Measurements from ENCODE around the gene GATA5. TPM values are rescaled to one million over a fixed set of nuclear protein-coding genes. Genes with fewer than 3 reads are reported as not detected.

Gene GATA5
- total and polyA plus RNA-seq, 2 donors from 2014 or later: 1.0 to 6.9 TPM

GRCh38 chr20:62523473-62524203 is 47.8 kb upstream of the GATA5 start:
- Histone ChIP-seq H3K4me1 (ENCODE audit: control insufficient read depth in 2 of 3, insufficient read depth in 2 of 3, low read depth in 1 of 3, low read length in 3 of 3) (no peaks in the 10 kb centered on the region), H3K9ac (ENCODE audit: low read length in 3 of 3) (no peak overlapping the region), H3K36me3 (ENCODE audit: control insufficient read depth in 2 of 3, insufficient read depth in 3 of 3, low read length in 3 of 3) (no peaks in the 10 kb centered on the region), H3K27me3 (ENCODE audit: control insufficient read depth, insufficient read depth, low read length) (no peaks in the 10 kb centered on the region), H3K9me3 (ENCODE audit: control insufficient read depth in 2 of 3, insufficient read depth in 1 of 3, low read length in 3 of 3) (no peaks in the 10 kb centered on the region), H3K4me3 (ENCODE audit: low read length in 3 of 3) (no peak overlapping the region), H3K27ac (ENCODE audit: low read depth in 2 of 2, low read length in 2 of 2) (no peak overlapping the region)
- no peak for TF ChIP-seq CTCF (IDR thresholded peaks at IDR 0.05; ENCODE audit: borderline replicate concordance, extremely low read depth, insufficient read depth)
- intact Hi-C loops (cut with DNase I): no loop called here
- DNase-seq (no peak), FAIRE-seq (no peak)

- no peaks in the 10 kb centered on the region for H3K4me1 ChIP-seq (ENCODE audit: control insufficient read depth in 2 of 3, insufficient read depth in 2 of 3, low read depth in 1 of 3, low read length in 3 of 3)
- no peaks in the 10 kb centered on the region for H3K27me3 ChIP-seq (ENCODE audit: control insufficient read depth, insufficient read depth, low read length)
- DNase-seq (no peak), FAIRE-seq (no peak)
- TF ChIP-seq CTCF (IDR thresholded peaks at IDR 0.05; ENCODE audit: borderline replicate concordance, extremely low read depth, insufficient read depth): no peak
- intact Hi-C loops (cut with DNase I): no loop called here
- H3K9me3 ChIP-seq (ENCODE audit: control insufficient read depth in 2 of 3, insufficient read depth in 1 of 3, low read length in 3 of 3): no peaks in the 10 kb centered on the region
- H3K27ac ChIP-seq (ENCODE audit: low read depth in 2 of 2, low read length in 2 of 2): no peak overlapping the region
- H3K4me3 ChIP-seq (ENCODE audit: low read length in 3 of 3): no peak overlapping the region
- H3K36me3 ChIP-seq (ENCODE audit: control insufficient read depth in 2 of 3, insufficient read depth in 3 of 3, low read length in 3 of 3): no peaks in the 10 kb centered on the region
- no peak overlapping the region for H3K9ac ChIP-seq (ENCODE audit: low read length in 3 of 3)
Observed at GRCh38 chr20:62522748-62523396, 47.1 kb upstream of the GATA5 start.

DNA sequence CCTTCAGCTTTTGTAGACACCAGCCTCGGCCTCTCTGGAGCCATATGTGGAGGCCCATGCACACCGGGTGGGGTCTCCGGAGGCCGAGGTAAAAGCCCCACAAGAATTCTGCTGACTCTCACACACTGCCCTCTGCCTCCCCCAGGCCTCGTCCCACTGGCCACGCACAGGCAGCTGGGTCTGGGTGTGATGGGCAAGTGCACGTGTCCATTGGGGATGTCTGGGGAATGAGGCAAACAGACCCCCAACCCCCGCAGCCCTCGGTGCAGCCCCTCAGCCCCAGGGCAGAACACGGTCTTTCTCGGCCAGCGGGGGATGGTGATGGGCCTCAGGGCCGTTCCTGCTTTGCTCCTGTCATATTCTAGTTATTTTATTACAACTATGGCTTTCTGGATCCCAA is 44.0 kb upstream of the GATA5 start:
- H3K9me3 ChIP-seq (ENCODE audit: control insufficient read depth in 2 of 3, insufficient read depth in 1 of 3, low read length in 3 of 3): no peaks in the 10 kb centered on the region
- no peaks in the 10 kb centered on the region for H3K27me3 ChIP-seq (ENCODE audit: control insufficient read depth, insufficient read depth, low read length)
- H3K36me3 ChIP-seq (ENCODE audit: control insufficient read depth in 2 of 3, insufficient read depth in 3 of 3, low read length in 3 of 3): no peaks in the 10 kb centered on the region
- FAIRE-seq (no peak), DNase-seq (no peak)
- no peak overlapping the region for H3K9ac ChIP-seq (ENCODE audit: low read length in 3 of 3)
- no peak for TF ChIP-seq CTCF (IDR thresholded peaks at IDR 0.05; ENCODE audit: borderline replicate concordance, extremely low read depth, insufficient read depth)
- no peak overlapping the region for H3K4me3 ChIP-seq (ENCODE audit: low read length in 3 of 3)
- intact Hi-C loops (cut with DNase I): no loop called here
- no peak overlapping the region for H3K27ac ChIP-seq (ENCODE audit: low read depth in 2 of 2, low read length in 2 of 2)
- no peaks in the 10 kb centered on the region for H3K4me1 ChIP-seq (ENCODE audit: control insufficient read depth in 2 of 3, insufficient read depth in 2 of 3, low read depth in 1 of 3, low read length in 3 of 3)

Measured in kidney (tissue), 14 donors.